Fibroblast of peridontal ligament (primary cell): Measurements from ENCODE around the gene PRR36.

Source experiments
- DNase-seq: peaks from one replicate; pipeline ENCODE4 v3.0.0-alpha.2; 2010; ENCODE audit errors: extremely low read depth

PRR36 gene

DNA sequence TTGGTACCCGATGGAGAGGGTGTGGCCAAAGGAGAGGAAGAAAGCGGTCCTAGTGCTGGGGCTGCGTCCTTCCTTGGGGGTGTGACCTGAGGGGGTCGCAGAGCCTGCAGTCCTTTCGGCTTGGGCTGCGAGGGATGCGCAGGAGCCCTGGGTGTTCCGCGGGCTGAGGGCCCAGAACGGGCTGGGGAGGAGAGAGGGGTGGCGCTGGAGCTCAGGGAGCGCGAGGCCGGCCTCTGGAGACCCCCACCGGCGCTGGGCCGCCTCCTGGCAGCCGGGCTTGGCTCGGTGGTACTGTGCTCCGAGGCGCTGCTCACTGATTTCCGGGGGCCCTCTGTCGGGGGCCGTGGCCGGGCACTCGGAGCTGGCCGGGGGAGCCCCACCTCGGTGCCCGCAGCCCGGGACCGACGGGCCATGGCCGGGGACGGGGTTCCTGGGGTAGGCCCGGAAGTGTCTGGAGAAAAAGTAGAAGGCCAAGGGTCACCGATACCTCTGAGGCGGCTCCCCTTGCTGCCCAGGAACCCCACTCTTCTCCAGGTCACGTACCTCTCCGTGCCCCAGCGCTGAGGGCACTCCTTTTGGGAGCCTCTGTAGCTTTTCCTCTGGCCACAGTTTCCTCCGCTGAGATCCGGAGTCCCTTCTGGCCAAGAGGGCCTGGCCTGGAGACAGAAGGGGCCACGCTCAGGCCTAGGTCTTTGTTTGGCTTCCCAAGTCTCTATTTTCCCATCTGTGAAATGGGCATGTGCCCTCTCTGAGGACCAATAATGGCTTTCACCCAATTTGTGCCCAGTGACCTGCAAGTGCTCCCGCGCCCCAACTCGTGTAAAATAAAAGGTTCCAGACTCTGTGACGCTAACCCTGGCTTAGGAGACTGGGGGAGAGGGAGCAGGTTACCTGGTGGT, 1.6 kb downstream of the PRR36 start:
- no peak for DNase-seq

DNA sequence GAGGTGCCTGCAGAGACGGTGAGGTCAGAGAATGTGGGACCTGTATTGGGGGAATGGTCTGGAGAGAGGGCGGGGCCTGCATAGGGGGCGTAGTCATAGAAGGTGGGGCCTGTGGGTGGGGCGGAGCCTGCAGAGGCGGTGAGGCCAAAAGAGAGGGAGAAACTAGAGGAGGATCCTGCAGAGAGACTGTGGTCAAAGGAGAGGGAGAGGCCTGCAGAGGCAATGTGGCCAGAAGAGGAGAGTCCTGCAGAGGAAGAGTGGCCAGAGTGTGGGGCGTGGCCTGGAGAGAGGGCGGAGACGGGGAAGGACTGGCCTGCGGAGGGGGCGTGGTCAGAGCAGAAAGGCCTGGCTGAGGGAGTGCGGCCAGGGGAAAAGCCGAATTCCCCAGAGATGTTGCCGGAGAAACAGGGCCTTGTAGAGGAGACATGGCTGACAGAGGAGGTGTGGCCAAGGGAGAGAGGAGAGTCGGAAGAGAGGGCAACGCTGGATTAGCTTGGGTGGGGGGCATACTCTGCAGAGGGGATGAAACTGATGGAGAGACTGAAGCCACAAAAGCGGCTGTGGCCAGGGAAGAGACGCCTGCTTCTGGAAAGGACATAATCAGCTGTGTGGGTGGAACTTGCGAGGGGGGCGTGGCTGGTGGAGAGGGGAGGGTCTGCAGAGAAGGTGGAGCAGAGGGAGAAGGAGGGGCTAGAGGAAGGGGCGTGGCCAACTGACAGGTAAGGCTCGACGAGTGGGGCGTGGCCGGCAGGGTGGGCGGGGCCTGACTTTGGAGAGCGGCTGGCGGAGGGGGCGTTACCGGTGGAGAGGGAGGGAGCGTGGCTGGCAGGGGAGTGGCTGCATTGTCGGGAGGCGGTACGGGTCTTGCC, 2.5 kb downstream of the PRR36 start:
- DNase-seq: peak; percentile 93

DNA sequence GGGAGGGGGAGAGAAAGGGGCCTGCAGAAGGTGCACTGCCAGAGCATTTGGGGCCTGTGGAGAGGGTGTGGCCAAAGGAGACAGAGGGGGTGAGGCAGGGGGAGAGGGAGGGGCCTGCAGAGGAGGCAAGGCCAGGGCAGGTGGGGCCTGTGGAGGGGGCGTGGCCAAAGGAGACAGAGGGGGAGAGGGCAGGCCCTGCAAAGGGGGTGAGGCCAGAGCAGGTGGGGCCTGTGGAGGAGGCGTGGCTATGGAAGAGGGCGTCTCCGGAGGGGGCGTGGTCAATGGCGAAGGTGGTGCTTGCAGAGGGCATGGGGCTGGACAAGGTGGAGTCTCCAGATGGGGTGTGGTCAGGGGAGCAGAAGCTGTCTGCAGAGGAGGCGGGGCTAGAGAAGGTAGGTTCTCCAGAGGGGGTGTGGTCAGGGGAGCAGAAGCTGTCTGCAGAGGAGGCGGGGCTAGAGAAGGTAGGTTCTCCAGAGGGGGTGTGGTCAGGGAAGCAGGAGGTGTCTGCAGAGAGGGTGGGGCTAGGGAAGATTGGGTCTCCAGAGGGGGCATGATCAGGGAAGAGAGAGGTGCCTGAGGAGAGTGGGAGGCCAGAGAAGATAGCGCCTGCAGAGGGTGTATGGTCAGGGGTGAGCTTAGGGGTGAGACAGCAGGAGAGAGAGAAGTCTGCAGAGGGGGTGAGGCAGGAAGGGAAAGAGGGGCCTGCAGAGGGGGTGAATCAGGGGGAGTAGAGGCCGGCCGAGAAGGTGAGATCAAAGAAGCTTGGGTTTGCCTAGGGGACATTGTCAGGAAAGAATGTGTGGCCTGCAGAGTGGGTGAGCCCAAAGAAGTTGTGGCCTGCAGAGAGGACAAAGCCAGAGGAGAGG, 3.4 kb downstream of the PRR36 start:
- DNase-seq: no peak

DNA sequence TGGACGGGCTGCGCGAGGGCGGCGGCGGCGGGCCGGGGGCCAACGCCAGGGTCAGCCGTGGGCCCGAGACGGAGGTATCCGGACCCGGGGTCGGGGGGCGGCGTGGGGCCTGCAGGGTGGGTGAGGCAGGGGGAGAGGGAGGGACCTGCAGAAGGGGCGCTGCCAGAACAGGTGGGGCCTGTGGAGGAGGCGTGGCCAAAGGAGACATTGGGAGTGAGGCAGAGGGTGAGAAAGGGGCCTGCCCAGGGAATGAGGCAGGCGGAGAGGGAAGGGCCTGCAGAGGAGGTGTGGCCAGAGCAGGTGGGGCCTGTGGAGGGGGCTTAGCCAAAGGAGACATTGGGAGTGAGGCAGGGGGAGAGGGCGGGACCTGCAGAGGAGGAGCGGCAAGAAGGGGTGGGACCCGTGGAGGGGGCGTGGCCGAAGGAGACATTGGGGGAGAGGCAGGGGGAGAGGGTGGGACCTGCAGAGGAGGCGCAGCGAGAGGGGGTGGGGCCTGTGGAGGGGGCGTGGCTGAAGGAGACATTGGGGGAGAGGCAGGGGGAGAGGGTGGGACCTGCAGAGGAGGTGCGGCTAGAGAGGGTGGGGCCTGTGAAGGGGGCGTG, 4.2 kb downstream of the PRR36 start:
- DNase-seq: no peak

DNA sequence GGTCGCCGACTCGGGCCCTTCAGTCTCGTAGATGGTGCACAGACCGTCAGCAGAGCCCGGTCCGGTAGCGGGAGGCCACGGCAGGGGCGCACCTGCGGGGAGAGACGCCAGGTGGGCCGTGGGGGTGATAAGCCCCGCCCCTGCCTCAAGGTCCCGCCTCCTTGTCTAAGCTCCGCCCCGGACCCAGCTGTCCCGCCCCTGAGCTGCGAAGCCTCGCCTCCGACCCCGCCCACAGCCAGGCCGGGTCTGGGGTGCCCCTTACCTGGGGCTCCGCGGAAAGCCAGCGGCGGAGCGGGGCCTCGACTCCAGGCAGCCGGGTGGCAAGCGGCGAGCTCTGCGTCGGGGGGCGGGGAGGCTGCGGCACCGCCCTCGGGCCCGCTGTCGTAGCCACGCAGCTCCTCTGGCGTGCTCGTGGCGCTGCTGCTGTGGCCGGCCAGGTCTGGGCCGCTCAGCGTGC, 4.7 kb downstream of the PRR36 start:
- DNase-seq: no peak

DNA sequence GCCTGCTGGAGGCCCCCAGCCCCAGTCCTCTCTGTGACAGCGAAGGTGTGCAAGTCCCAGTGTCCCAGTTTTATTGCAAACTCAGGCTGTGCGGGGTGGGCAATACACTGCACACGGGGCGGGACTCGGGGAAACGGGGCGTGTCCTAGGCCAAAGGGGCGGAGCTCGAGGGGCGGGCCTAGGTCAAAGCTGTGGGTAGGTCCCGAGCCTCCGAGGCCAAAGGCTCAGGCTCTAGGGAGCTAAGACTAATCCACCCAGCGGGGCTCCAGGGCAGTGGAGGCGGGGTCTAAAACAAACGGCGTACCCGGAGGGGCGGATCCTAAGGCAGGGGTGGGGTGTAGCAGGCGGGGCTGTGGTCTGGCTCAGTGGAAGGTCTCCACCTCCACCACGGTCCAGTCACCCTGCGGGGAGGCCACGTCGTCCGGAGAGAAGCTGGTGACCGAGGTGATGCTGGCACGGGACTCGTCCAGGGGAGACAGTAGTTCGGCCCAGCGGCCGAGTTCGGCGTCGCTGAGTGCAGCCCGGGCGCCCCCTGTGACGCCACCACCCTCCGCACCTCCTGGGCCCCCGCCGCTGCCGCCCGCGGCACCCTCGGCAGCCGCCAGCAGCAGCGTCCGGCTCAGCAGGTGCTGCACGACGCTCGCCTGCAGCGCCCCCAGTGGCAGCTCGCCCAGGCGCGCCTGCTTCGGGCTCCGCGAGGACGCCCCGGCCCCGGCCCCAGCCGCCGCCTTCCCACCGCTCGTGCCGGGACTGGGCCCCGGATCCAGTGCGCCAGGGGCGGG, 5.3 kb downstream of the PRR36 start:
- no peak for DNase-seq

DNA sequence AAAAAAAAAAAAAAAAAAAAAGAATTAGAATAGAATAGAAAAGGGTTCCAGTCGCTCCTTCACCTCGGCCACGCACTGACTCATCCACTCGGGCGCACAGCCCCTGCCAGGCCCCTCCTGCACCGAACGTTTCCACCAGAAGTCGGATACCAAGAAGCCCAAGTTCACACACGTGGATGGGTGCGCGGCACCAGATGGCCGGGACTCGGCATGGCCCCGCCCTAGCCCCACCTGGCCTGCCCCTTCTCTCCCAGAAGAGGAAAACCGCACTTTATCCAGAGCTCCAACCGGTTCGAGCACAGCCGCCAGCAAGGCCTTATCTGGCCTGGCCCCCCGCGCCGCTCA, 5.9 kb downstream of the PRR36 start:
- DNase-seq: no peak

DNA sequence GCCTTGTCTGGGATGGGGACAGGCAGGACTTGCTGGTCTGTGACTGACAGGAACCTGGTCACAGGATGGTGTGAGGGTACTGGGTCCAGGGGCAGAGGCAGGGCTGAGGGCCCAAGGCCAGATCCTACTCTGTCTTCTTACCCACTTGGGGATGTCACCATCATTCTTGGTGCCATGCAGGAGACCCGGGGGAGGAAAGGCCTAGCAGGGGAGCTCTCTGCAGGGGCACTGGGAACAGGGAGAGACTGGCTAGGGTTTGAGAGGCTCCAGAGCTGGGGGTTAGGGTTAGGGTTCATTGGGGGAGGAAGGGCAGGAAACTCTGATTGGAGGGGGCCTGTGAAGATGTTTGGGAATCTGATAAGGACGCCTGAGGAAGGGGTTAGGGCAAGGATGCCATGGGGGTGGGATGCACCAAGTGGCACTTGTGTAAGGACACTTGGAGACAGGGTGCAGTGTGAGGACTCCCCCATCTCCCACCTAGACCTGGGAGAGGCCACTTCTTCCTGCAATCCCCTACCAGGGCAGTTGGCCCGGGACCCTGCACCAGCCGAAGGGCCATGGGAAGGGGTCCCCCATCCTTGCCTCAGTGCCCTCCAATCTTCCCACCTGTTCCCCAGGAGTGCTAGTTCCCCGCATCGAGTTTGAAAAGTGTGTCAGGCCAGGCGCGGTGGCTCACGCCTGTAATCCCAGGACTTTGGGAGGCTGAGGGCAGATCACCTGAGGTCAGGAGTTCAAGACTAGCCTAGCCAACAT, 6.9 kb downstream of the PRR36 start:
- no peak for DNase-seq

DNA sequence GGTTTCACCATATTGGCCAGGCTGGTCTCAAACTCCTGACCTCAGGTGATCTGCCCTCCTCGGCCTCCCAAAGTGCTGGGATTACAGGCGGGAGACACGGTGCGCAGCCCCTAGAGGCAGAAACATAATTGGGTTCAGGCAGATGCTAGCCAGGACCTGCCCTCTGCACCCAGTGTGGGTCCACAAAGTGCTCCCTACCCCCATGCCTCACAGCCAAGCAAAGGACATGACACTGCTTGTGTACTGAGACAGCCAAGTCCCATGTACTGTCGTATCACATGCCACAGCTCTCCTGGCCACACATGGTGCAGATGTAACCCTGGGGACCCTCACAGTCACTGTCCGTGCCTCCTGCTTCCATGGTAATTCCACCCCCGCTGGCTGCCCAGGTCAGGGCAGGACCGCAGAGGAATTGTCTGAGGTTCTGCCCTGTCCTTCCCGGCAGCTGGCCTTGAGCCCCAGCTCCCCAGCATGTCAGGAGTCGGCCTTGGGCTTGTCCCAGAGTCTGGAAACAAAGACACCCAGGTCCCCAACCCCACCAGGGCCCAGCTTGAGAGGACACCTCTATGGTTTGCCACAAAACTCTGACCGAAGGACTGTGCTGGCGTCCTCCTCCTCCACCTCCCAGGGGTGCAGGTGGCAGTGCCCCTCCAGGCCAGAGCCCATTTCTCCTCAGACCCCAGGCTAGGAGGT, 7.6 kb downstream of the PRR36 start:
- no peak for DNase-seq

DNA sequence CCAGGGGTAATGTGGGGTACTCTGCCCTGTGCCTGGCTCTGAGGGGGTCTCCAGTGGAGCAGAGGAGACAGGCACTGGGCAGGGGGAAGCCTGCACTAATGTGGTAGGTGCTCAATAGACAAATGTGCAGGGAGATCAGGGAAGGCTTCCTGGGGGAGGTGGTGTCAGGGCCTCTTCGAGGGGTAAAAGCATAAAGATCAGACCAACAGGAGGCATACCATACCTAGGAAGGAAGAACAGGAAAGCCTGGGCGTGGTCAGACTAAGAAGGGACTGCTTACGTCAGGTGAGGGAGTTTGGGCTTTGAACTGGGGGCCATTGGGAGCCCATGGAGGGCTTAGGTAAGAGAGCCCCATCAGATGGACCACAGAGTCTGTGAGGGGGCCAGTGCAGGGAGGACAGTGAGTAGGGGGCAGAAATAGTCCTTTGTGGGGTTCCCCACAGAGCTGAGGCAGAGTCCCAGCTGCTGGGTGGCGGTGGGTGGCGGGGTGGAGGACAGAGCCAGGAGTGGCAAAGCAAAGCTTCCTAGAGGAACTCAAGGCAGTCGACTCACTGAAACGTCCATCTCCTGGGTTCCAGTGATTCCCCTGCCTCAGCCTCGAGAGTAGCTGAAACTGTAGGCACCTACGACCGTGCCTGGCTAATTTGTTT, 8.8 kb downstream of the PRR36 start:
- no peak for DNase-seq

DNA sequence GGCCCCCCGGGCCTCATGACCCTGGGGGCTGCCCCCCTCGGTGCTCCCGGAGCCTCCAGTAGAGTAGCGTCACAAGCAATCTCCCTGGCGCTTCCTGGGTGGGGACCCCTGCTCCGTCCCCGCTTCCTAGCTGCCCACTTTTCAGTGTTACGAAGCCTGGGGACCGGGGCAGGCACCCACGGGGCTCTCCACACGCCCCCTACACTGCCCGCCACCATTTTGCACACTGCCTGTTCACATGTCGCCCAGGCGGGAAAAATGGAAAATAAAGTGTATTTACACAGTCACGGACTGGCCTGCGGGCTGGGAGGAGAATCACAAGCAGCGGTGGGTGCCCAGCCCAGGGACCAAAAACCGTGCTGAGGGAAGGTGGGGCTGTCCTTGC, 9.5 kb downstream of the PRR36 start:
- no peak for DNase-seq

DNA sequence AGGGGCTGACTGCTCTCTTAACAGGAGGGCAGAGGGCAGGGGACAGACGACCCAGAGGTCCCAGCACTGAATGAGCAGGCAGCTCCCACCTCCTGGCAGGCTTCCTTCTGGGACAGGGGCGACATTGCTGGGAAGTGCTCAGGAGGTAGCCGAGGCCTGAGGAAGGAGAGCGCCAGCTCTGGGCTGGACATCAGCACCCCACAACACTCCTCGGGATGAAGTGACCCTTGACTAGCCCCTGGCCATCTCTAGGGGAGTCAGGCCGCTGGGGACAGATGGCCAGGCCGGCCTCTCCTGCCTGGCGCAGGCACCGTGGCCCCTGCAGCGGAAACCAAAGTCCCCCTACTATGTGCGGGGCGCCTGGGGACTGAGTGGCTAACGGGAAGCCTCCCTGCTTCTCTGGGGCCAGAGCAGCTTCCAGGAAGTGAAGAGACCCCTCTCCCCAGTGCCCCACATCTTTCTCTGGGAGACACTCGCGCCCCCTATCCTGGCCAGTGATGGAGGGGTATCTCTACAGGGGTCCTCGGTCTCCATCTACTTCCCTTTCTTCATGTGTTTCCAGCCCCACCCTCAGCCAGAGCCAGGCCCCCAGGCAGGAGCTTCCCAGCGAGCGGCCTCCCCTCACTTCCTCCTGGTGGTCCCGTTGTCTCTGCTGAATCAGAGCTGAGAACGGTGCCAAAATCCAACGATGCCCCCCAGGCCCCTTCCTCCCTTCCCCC, 10.1 kb downstream of the PRR36 start:
- DNase-seq: no peak

DNA sequence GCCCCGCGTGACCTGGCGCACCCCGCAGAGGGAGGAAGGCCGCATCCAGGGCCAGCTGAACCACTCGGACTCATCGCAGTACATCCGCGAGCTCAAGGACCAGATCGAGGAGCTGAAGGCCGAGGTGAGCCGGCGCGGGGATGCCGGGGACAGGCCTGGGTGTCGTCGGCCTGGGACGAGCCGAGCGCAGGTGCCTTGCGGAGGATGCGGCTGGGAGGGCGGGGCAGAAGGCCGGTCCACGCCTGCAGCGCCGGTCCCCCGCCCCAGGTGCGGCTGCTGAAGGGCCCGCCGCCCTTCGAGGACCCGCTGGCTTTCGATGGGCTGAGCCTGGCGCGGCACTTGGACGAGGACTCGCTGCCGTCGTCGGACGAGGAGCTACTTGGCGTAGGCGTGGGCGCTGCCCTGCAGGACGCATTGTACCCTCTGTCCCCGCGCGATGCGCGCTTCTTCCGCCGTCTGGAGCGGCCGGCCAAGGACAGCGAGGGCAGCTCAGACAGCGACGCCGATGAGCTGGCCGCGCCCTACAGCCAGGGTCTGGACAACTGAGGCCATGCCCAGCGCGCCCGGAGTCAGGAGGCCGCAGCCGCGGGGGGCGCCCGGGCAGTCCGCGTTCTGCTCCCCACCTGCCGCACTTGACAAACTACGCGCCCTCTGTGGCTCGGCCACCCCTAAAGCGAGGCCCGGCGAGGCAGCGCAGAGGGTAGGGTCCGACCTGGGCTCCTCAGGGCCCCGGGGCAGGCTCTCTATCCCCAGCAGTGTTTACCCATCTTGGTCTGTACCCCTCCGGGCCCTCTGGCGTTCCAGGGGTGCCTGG, 10.8 kb downstream of the PRR36 start:
- DNase-seq: no peak

DNA sequence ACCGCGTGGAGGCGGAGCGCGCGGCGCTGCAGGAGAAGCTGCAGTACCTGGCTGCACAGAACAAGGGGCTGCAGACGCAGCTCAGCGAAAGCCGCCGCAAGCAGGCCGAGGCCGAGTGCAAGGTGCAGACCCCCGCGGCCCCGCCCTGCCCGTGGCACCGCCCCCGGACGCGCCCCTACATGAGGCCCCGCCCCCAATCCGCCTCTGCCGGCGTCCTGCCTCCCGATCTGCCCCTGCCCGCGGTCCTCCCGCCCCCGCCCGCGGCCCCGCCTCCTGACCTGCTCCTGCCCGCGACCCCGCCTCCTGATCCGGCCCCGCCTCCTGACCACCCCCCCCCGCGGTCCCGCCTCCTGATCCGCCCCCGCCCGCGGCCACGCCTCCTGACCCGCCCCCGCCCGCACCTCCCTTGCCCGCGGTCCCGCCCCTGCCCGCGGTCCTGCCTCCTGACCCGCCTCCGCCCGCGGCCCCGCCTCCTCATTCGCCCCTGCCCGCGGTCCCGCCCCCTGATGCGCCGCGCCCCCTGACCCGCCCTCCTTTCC, 11.7 kb downstream of the PRR36 start:
- no peak for DNase-seq

DNA sequence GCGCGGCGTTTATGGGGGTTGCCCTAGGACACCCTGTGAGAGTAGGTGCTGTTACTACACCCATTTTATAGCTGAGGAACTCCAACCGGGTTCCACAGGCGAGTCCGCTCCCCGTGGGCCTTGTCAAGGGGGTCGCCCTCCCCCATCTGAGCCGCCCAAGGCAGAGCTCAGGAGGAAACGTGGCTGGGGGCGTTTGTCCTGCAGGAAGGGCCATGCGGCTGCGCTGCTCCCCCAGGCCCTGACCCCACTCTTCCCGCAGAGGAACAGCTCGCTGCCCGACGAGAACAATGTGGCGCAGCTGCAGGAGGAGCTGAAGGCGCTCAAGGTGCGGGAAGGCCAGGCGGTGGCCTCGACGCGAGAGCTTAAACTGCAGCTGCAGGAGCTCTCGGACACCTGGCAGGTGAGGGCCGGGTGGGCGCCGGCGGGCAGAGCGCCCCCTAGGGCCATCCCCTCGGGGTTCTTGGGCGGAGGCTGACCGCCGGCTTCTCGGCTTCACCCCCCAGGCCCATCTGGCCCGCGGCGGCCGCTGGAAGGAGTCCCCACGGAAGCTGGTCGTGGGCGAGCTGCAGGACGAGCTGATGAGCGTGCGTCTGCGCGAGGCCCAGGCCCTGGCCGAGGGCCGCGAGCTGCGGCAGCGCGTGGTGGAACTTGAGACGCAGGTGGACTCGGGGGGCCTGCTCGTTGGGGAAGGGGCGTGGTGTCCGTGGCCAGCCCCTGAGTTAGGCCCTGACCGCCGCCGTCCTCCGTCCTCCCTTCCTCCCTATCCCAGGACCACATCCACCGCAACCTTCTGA, 12.4 kb downstream of the PRR36 start:
- DNase-seq: no peak
